Muscle layer of duodenum (tissue), 2 donors: ENCODE measurements around the gene CD52.

ENCODE experiments used
- H3K27ac ChIP-seq: one replicate; pipeline ENCODE4 v1.7.0; 2013; ENCODE audit warnings: mild to moderate bottlenecking, low read length
- H3K27me3 ChIP-seq: one replicate; pipeline ENCODE4 v1.7.0; 2013; ENCODE audit warnings: low read depth, mild to moderate bottlenecking, control low read depth, low read length
- H3K36me3 ChIP-seq, 2 donors: one replicate each; pipeline ENCODE4 v1.7.0; 2013; ENCODE audit warnings: low read length in 2 of 2, control low read depth in 1 of 2, mild to moderate bottlenecking in 1 of 2; ENCODE audit not compliant: insufficient read depth in 2 of 2, control insufficient read depth in 1 of 2
- H3K4me1 ChIP-seq, 2 donors: one replicate each; pipeline ENCODE4 v1.7.0; 2013; ENCODE audit warnings: low read length in 2 of 2, mild to moderate bottlenecking in 2 of 2, control low read depth in 1 of 2, moderate library complexity in 1 of 2; ENCODE audit not compliant: insufficient read depth in 2 of 2, control insufficient read depth in 1 of 2
- H3K4me3 ChIP-seq, 2 donors: one replicate each; pipeline ENCODE4 v1.7.0; 2013; ENCODE audit warnings: low read length in 2 of 2, low read depth in 1 of 2, mild to moderate bottlenecking in 1 of 2
- H3K9me3 ChIP-seq, 2 donors: one replicate each; pipeline ENCODE4 v1.7.0; 2013; ENCODE audit warnings: low read length in 2 of 2, control low read depth in 1 of 2, mild to moderate bottlenecking in 1 of 2; ENCODE audit not compliant: control insufficient read depth in 1 of 2
- donor health status: healthy.

CD52 gene

DNA sequence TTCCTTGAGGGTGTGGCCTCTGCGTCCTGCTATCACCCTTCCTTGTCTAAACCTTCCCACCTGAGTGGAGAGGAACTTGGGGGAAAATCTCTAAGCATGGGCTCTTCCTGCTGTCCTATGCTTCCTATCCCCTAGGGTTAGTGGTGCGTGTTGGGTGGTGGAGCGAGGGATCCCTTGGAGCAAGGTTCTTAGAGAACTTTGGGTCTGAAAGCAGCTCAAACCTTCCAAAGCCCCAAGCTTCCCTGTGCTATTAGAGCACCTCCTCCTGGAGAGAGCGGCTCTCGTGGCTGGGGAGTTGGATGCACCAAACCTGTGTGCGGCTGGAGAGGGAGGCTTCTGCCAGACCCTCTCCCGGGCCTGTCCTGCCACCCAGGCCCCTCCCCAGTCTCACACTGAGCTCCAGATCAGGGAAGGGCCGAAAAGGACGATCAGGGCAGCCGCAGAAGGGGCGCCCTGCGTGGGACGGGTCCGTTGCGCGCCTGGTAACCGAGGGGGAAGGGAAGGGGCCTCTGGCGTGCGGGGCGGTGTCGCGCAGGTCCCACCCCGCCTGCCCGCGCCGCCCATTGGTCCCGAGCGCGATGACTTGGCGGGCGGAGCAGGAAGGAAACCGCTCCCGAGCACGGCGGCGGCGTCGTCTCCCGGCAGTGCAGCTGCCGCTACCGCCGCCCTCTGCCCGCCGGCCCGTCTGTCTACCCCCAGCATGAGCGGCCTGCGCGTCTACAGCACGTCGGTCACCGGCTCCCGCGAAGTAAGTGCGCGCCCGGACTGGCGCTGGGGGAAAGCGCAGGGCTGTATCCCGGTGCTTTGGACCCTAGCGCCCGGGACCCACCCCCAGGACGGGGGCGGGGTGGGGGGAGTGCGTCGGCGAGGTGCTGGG is 38.1 kb upstream of the CD52 start, which contains the start of gene SH3BGRL3:
Gene SH3BGRL3, plus strand, starts transcription at position 631 of the 877 bp plus-strand sequence. Its CDS starts 70 bp downstream, at position 701.
- Histone ChIP-seq H3K9me3 (no peaks in the 10 kb centered on the region), H3K27ac (peak within 1 kb of the TSS; percentile 87), H3K27me3 (no peaks in the 10 kb centered on the region), H3K4me3 (peak within 1 kb of the TSS; percentile 65 to 70), H3K4me1 (peaks cover 41 to 60% of the 10 kb centered on the region in 2 donors), H3K36me3 (peaks cover 0 to 11% of the 10 kb centered on the region in 2 donors)

DNA sequence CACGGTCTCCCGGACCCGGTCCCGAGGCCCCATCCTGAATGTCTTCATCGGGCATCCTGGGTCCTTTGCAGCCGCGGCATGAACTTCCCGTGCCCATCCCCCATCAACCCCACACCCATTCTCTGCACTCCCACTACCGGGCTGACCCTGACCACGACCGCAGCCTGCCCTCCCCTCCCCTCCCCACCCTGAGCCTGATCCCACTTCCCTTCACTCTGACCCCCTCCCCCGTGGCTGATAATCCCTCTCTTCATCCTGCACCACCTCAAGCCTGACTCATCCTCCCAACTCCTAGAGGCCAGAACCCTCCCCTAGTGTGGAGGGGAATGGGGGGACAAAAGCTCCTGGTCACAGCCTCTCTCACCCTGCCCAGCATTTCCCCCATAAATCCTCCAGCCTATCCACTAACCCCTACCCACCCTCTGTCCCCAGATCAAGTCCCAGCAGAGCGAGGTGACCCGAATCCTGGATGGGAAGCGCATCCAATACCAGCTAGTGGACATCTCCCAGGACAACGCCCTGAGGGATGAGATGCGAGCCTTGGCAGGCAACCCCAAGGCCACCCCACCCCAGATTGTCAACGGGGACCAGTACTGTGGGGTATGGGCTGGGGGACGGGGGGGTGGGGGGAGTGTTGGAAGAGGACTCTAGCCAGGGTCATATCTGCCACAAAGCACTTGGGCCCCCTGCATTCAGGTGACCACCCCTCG is 37.3 kb upstream of the CD52 start:
- H3K36me3 ChIP-seq: peaks cover 0 to 11% of the 10 kb centered on the region in 2 donors
- H3K9me3 ChIP-seq: no peaks in the 10 kb centered on the region
- peaks cover 44 to 57% of the 10 kb centered on the region in 2 donors for H3K4me1 ChIP-seq
- no peaks in the 10 kb centered on the region for H3K27me3 ChIP-seq
- peak overlapping the region; percentile 77 for H3K27ac ChIP-seq
- H3K4me3 ChIP-seq: peak overlapping the region; percentile 65 to 70

DNA sequence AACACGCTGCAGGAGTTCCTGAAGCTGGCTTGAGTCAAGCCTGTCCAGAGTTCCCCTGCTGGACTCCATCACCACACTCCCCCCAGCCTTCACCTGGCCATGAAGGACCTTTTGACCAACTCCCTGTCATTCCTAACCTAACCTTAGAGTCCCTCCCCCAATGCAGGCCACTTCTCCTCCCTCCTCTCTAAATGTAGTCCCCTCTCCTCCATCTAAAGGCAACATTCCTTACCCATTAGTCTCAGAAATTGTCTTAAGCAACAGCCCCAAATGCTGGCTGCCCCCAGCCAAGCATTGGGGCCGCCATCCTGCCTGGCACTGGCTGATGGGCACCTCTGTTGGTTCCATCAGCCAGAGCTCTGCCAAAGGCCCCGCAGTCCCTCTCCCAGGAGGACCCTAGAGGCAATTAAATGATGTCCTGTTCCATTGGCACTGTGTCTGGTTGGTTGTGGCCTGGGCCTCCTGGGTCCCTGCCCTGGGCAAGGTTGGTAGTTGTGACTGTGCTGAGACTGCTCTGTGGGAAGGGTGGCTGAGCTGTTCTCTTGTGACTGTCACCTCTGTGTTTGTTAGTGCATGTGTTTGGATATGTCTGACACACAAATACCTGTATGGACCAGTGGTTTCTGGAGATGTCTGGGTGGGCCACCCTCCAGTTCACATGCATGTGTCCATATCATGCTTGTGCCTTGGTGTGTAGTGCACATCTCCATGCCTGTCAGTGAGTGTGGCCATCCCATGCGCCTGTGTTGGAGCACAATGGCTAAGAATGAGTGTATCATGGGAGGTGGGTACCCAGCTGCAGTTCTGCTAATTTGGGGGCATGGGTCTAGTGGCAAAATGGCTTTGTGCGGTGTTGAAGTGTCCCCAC is 36.4 kb upstream of the CD52 start:
- no peaks in the 10 kb centered on the region for H3K27me3 ChIP-seq
- H3K4me1 ChIP-seq: peaks cover 40 to 51% of the 10 kb centered on the region in 2 donors
- H3K27ac ChIP-seq: peak overlapping the region; percentile 77
- no peaks in the 10 kb centered on the region for H3K9me3 ChIP-seq
- H3K36me3 ChIP-seq: peaks cover 0 to 11% of the 10 kb centered on the region in 2 donors
- peak overlapping the region; percentile 65 to 70 for H3K4me3 ChIP-seq

DNA sequence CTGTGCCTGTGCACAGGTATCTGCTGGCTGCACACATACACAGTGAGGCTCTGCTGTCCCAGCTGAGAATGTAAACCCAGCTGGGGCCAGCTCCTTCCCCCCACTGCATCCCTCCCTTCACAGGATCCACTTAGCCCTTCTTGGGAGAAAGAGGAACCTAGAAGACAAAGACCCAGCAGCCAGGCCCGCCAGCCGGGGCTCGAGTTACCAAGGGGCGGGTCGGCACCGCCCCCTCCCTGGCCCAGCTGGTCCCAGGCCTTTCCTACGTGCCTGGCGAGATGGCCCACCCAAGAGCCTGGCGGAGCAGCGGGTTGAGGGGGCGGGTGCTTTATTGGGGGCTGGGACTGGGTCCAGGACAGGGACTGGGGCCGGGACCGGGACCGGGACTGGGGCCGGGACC is 35.8 kb upstream of the CD52 start:
- Histone ChIP-seq H3K9me3 (no peaks in the 10 kb centered on the region), H3K27ac (no peak overlapping the region), H3K36me3 (peaks cover 0 to 9% of the 10 kb centered on the region in 2 donors), H3K4me1 (peaks cover 33 to 46% of the 10 kb centered on the region in 2 donors), H3K4me3 (peak overlapping the region; percentile 15 to 65), H3K27me3 (no peaks in the 10 kb centered on the region)

DNA sequence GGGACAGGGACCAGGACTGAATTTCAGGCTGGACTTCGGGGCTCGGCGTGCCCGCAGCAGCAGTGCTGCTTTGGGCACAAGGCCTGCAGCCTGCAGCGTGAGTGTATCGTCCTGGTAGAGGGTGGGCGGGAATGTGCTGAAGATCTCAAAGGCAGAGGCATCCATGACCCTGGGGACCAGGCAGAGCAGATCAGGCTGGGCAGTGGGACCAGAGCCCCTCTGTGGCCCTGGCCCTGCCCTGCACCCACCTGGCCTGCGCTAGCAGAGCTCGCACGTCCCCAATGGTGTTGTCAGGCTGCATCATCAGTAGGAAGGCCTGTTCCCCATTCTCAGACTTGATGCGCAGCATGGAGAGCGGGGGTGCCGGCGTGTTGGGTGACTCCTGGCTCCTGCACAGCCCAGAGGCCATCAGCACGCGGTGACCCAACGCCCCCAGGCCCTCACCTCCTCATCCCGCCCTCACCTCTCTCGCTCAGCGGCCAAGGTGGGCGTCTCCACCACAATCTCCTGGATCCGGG is 35.3 kb upstream of the CD52 start:
- no peaks in the 10 kb centered on the region for H3K9me3 ChIP-seq
- peaks cover 0 to 7% of the 10 kb centered on the region in 2 donors for H3K36me3 ChIP-seq
- no peaks in the 10 kb centered on the region for H3K27me3 ChIP-seq
- H3K4me1 ChIP-seq: peaks cover 31 to 44% of the 10 kb centered on the region in 2 donors
- no peak overlapping the region for H3K4me3 ChIP-seq
- no peak overlapping the region for H3K27ac ChIP-seq

DNA sequence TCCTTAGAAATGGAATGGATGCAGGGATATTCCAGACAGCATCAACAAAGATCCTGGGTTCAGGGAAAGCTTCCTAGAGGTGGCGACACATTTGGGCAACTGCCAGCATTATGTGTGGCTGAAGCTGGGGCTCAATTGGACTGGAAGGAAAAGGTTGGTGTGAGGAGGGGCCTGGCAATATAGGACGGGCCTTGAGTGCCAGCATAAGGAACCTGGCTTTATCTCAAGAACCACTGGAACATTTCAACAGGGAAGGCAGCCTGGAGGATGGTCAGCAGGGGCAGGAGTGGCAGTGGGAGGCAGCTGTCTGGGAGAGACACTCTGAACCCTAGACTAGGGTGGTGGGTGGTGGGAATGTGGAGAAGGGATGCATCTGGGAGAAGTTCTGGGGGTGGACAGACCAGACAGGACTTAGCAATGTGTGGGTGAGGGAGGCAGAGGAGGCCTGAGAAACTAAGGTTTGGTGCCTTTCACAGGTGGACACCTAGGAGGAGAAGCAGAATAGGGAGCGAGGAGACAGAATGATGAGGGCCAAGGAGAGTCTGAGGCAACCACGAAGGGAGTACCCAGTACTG is 34.4 kb upstream of the CD52 start:
- H3K36me3 ChIP-seq: peaks cover 0 to 7% of the 10 kb centered on the region in 2 donors
- peak overlapping the region; percentile 2 for H3K27ac ChIP-seq
- peaks cover 25 to 38% of the 10 kb centered on the region in 2 donors for H3K4me1 ChIP-seq

DNA sequence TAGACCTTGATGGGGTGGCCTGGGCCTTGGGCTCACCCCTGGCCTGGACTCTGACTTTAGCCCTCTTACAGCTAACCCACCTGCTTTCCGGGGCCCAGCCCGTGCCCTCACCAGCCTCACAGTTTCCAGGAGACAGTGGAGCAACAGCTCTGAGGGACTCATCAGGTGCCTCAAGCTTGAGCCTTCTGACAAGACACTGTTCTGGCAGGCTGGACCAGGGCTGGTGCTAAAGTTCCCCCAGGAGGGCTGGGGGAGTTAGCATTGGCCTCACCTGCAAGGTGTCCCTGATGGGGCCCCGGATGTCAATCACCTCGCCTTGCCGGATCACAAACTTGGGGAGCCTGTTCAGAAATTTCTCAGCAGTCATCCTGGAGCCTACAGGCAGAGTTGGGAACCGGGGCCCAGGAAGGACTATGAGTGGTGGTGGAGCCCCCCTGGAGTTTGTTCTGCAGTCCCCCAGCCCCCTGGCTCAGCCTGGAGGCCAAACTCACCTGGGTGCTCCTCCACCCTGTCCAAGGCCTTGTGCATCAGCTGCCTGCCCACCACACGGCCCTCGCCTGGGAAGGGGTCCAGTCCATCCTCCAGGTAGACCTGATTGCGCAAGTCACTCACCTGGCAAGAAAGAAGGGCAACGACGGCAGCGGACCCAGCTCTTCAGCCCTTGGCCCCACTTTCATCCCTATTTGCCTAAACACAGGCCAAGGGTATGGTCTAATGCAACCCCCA is 33.7 kb upstream of the CD52 start:
- H3K4me3 ChIP-seq: no peak overlapping the region
- no peaks in the 10 kb centered on the region for H3K9me3 ChIP-seq
- peaks cover 23 to 32% of the 10 kb centered on the region in 2 donors for H3K4me1 ChIP-seq
- peaks cover 0 to 7% of the 10 kb centered on the region in 2 donors for H3K36me3 ChIP-seq
- H3K27ac ChIP-seq: peak overlapping the region; percentile 14
- no peaks in the 10 kb centered on the region for H3K27me3 ChIP-seq

More for the DNA sequence above, 34.4 kb upstream of the CD52 start:
- no peaks in the 10 kb centered on the region for H3K27me3 ChIP-seq
- H3K4me3 ChIP-seq: no peak overlapping the region
- no peaks in the 10 kb centered on the region for H3K9me3 ChIP-seq

DNA sequence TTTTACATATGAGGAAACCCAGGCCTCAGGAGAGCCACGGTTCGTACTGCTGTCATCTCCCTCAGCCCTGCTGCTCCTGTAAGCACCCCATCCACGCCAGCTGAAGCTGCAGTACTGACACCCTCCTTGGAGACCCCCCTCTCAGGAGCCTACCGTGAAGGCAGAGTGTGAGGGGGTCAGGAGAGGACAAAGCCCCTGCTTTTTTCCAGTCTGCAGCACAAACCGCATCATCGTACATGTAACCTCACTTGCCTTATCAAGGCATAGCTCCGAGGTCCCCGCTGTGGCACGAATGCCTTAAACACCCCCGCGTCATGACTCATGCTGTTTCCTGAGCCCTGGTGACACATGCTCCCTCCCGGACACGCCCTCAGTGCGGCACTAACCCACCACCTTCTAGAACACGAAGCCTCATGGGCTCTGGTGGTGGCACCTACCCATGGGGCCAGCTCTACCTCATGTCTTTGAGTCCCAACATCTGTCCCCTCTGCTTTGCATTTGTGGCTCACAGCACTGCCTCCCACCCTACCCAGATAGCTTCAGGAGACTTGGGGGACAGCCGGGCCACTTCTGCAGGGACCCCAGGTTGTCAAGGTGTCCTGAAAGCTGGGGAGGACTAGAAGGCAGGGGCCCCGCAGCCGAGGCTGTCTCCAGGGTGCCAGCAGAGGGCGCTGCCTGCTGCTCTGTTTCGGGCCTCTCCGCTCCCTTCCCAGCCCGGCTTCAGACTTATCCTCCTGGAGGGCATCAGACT is 33.0 kb upstream of the CD52 start:
- Histone ChIP-seq H3K4me1 (peaks cover 21 to 29% of the 10 kb centered on the region in 2 donors), H3K36me3 (peaks cover 0 to 7% of the 10 kb centered on the region in 2 donors), H3K9me3 (no peaks in the 10 kb centered on the region), H3K4me3 (no peak overlapping the region), H3K27ac (peak overlapping the region; percentile 14), H3K27me3 (no peaks in the 10 kb centered on the region)

DNA sequence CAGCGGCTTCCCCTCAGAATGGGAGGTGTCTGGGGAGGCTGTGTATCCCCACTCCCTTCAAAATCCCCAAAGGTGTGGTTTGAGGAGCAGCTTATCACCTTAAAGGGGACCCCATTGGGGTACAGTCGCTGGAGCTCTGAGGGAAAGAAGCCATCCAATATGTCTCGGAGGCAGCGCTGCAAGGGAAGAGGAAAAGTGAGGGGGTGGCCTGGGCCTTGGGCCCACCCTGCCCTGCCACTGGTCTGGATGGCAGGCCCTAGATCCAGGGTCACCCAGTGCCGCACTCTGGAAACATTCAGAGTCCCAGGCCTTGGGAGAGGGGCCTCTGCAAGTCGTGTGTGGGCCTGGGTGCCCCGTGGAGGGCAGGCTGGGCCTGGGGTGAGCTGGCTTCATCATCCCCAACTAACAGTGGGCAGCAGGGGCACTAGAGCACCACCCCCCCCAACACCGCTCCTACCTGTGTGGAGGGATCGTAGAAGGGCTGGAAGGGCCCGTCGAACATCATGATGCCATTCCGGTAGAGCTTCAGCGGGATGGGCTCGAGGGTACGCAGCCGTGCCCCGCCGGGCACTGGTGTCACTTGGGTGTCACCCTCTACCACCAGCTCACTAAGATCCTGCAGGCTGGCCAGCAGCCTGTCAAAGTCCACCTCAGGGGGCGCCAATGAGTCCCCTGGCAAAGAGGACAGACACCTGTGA is 32.2 kb upstream of the CD52 start:
- Histone ChIP-seq H3K36me3 (peaks cover 0 to 7% of the 10 kb centered on the region in 2 donors), H3K27me3 (no peaks in the 10 kb centered on the region), H3K27ac (peak overlapping the region; percentile 1), H3K4me1 (peaks cover 23 to 26% of the 10 kb centered on the region in 2 donors), H3K4me3 (no peak overlapping the region), H3K9me3 (no peaks in the 10 kb centered on the region)
